ENCODE results near the gene APOL2.

Gene APOL2

DNA sequence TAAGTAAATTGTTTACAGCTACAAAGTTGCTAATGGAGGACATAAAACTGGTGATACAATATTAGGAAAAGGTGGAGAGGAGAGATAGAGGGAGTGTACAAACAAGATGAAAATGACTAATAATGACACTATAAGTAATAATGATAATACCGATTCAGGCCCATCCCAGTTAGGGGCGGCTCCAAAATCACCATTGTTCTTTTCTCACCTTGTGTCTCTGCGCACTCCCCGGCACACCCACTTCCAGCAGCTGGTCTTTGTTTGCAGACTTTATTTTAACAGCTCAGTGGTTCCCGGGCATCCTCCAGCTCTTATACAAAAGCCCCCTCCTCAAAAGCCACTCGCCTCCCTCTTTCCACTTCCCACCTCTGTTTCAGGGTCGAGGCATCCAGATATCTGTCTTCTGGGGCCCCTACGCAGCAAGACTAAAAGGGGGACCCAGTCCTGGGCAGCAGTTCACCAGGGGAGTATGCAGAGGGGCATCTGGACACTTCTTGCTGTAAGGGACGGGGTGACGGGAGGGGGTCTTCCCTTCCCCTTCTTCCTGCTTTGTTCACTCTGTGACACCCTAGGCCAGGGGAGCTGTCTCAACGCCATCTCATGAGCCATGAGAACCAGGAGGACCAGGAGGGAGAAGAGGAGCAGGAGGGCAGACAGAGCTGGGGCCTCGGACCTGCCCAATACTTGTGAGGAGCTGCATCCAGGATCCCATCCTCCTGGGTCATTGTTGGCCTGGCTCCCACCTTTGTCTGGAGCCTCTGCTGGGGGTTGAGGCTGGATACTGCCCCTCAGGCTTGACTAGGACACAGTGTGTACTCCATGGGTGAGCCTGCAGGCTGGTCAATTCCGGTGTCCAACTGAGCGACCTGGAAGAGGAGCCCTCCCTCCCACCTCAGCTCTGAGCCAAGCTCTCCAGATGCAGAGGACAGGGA lies 2.7 kb downstream of the APOL2 start:
- POLR2A ChIA-PET = no interaction called here
- Histone ChIP-seq H3K9me3 (ENCODE audit: control extremely low read depth in 1 of 5, control insufficient read depth in 4 of 5, insufficient read depth in 2 of 5, low read depth in 1 of 5, low read length in 4 of 5) (peaks cover 0 to 3% (median 0%) of the 10 kb centered on the region in 5 experiments), H3K4me3 (ENCODE audit: control insufficient read depth in 1 of 7, extremely low read depth in 1 of 7, insufficient read depth in 4 of 7, low read depth in 2 of 7, low read length in 6 of 7) (no peak overlapping the region), H3K4me1 (ENCODE audit: control extremely low read depth in 1 of 4, control insufficient read depth in 4 of 4, insufficient read depth in 4 of 4, low read length in 3 of 4) (peaks cover 9 to 32% (median 26%) of the 10 kb centered on the region in 4 experiments), H3K27me3 (replicated peaks in 2 of 5; ENCODE audit: control insufficient read depth in 4 of 5, insufficient read depth in 5 of 5, low read length in 4 of 5) (no peaks in the 10 kb centered on the region), H3K36me3 (ENCODE audit: control insufficient read depth in 4 of 4, insufficient read depth in 4 of 4, low read length in 3 of 4) (peaks cover 6 to 41% (median 28%) of the 10 kb centered on the region in 4 experiments), H3K27ac (ENCODE audit: insufficient read depth in 1 of 2, low read depth in 1 of 2, low read length in 2 of 2, poor library complexity in 1 of 2, severe bottlenecking in 2 of 2) (no peak overlapping the region)
- no peak for DNase-seq
- 99% methylated on average over 9 of the region's 14 CpGs for WGBS (ENCODE audit: insufficient coverage)
- CTCF ChIA-PET = interaction anchor here (0.8 to 6.0 kb wide), 9 partner anchors 9 to 50 kb away, joined by 3 to 29 read pairs (median 4); no protein-coding TSS in a partner anchor

GRCh38 chr22:36235585-36235984 lies 3.7 kb downstream of the APOL2 start:
- no peak for DNase-seq
- no CpG with 5 or more reads among the region's 3 CpGs for WGBS (ENCODE audit: insufficient coverage)
- ChIA-PET CTCF (interaction anchor here (1.0 to 6.0 kb wide), 4 partner anchors 8 to 51 kb away, joined by 3 to 29 read pairs (median 8); no protein-coding TSS in a partner anchor), POLR2A (no interaction called here)
- H3K4me3 ChIP-seq (ENCODE audit: control insufficient read depth in 1 of 7, extremely low read depth in 1 of 7, insufficient read depth in 4 of 7, low read depth in 2 of 7, low read length in 6 of 7) = no peak overlapping the region
- H3K27ac ChIP-seq (ENCODE audit: insufficient read depth in 1 of 2, low read depth in 1 of 2, low read length in 2 of 2, poor library complexity in 1 of 2, severe bottlenecking in 2 of 2) = no peak overlapping the region
- no peaks in the 10 kb centered on the region for H3K27me3 ChIP-seq (replicated peaks in 2 of 5; ENCODE audit: control insufficient read depth in 4 of 5, insufficient read depth in 5 of 5, low read length in 4 of 5)
- H3K4me1 ChIP-seq (ENCODE audit: control extremely low read depth in 1 of 4, control insufficient read depth in 4 of 4, insufficient read depth in 4 of 4, low read length in 3 of 4) = peaks cover 9 to 32% (median 26%) of the 10 kb centered on the region in 4 experiments
- peaks cover 6 to 50% (median 33%) of the 10 kb centered on the region in 4 experiments for H3K36me3 ChIP-seq (ENCODE audit: control insufficient read depth in 4 of 4, insufficient read depth in 4 of 4, low read length in 3 of 4)
- peaks cover 0 to 3% (median 0%) of the 10 kb centered on the region in 5 experiments for H3K9me3 ChIP-seq (ENCODE audit: control extremely low read depth in 1 of 5, control insufficient read depth in 4 of 5, insufficient read depth in 2 of 5, low read depth in 1 of 5, low read length in 4 of 5)

GRCh38 chr22:36234919-36235318 lies 4.4 kb downstream of the APOL2 start:
- H3K4me1 ChIP-seq (ENCODE audit: control extremely low read depth in 1 of 4, control insufficient read depth in 4 of 4, insufficient read depth in 4 of 4, low read length in 3 of 4) = peaks cover 9 to 31% (median 26%) of the 10 kb centered on the region in 4 experiments
- no peak for DNase-seq
- ChIA-PET POLR2A (no interaction called here), CTCF (no interaction called here)
- H3K27me3 ChIP-seq (replicated peaks in 2 of 5; ENCODE audit: control insufficient read depth in 4 of 5, insufficient read depth in 5 of 5, low read length in 4 of 5) = no peaks in the 10 kb centered on the region
- peaks cover 0 to 3% (median 0%) of the 10 kb centered on the region in 5 experiments for H3K9me3 ChIP-seq (ENCODE audit: control extremely low read depth in 1 of 5, control insufficient read depth in 4 of 5, insufficient read depth in 2 of 5, low read depth in 1 of 5, low read length in 4 of 5)
- peaks cover 9 to 57% (median 37%) of the 10 kb centered on the region in 4 experiments for H3K36me3 ChIP-seq (ENCODE audit: control insufficient read depth in 4 of 4, insufficient read depth in 4 of 4, low read length in 3 of 4)
- H3K27ac ChIP-seq (ENCODE audit: insufficient read depth in 1 of 2, low read depth in 1 of 2, low read length in 2 of 2, poor library complexity in 1 of 2, severe bottlenecking in 2 of 2) = no peak overlapping the region
- H3K4me3 ChIP-seq (ENCODE audit: control insufficient read depth in 1 of 7, extremely low read depth in 1 of 7, insufficient read depth in 4 of 7, low read depth in 2 of 7, low read length in 6 of 7) = no peak overlapping the region
- 80% methylated on average over 2 of the region's 2 CpGs for WGBS (ENCODE audit: insufficient coverage)

DNA sequence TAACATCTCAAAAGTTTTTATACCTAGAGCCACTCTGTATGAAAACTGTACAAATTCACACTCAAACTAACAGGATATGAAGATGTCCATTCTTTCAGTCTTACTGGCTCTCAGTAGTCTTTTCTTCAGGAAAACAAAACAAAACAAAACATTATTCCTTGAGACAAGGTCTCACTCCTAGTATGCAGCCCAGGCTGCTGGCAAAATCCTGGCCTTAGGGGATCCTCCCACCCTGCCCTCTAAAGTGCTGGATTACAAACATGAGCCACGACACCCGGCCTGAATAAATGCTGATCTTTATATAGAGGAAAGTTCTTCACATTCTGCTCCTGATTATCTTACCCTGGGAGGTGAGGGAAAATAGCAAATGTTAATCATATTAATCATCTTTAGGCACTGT lies 5.1 kb downstream of the APOL2 start:
- ChIA-PET CTCF (interaction anchor here (1.0 to 1.4 kb wide), 2 partner anchors 13 to 109 kb away, joined by 3 read pairs; no protein-coding TSS in a partner anchor), POLR2A (no interaction called here)
- H3K27ac ChIP-seq (ENCODE audit: insufficient read depth in 1 of 2, low read depth in 1 of 2, low read length in 2 of 2, poor library complexity in 1 of 2, severe bottlenecking in 2 of 2) = no peak overlapping the region
- H3K27me3 ChIP-seq (replicated peaks in 2 of 5; ENCODE audit: control insufficient read depth in 4 of 5, insufficient read depth in 5 of 5, low read length in 4 of 5) = no peaks in the 10 kb centered on the region
- no peak overlapping the region for H3K4me3 ChIP-seq (ENCODE audit: control insufficient read depth in 1 of 7, extremely low read depth in 1 of 7, insufficient read depth in 4 of 7, low read depth in 2 of 7, low read length in 6 of 7)
- H3K4me1 ChIP-seq (ENCODE audit: control extremely low read depth in 1 of 4, control insufficient read depth in 4 of 4, insufficient read depth in 4 of 4, low read length in 3 of 4) = peaks cover 9 to 27% (median 23%) of the 10 kb centered on the region in 4 experiments
- no CpG with 5 or more reads among the region's 2 CpGs for WGBS (ENCODE audit: insufficient coverage)
- no peak for DNase-seq
- H3K9me3 ChIP-seq (ENCODE audit: control extremely low read depth in 1 of 5, control insufficient read depth in 4 of 5, insufficient read depth in 2 of 5, low read depth in 1 of 5, low read length in 4 of 5) = peaks cover 0 to 3% (median 0%) of the 10 kb centered on the region in 5 experiments
- peaks cover 9 to 62% (median 38%) of the 10 kb centered on the region in 4 experiments for H3K36me3 ChIP-seq (ENCODE audit: control insufficient read depth in 4 of 4, insufficient read depth in 4 of 4, low read length in 3 of 4)

GRCh38 chr22:36233796-36234195 lies 5.5 kb downstream of the APOL2 start:
- ChIA-PET POLR2A (no interaction called here), CTCF (interaction anchor here (1.0 to 1.4 kb wide), 2 partner anchors 13 to 109 kb away, joined by 3 read pairs; no protein-coding TSS in a partner anchor)
- WGBS (ENCODE audit: insufficient coverage) = 100% methylated on average over 3 of the region's 7 CpGs
- H3K27me3 ChIP-seq (replicated peaks in 2 of 5; ENCODE audit: control insufficient read depth in 4 of 5, insufficient read depth in 5 of 5, low read length in 4 of 5) = no peaks in the 10 kb centered on the region
- DNase-seq = no peak
- H3K27ac ChIP-seq (ENCODE audit: insufficient read depth in 1 of 2, low read depth in 1 of 2, low read length in 2 of 2, poor library complexity in 1 of 2, severe bottlenecking in 2 of 2) = no peak overlapping the region
- peaks cover 9 to 65% (median 39%) of the 10 kb centered on the region in 4 experiments for H3K36me3 ChIP-seq (ENCODE audit: control insufficient read depth in 4 of 4, insufficient read depth in 4 of 4, low read length in 3 of 4)
- H3K9me3 ChIP-seq (ENCODE audit: control extremely low read depth in 1 of 5, control insufficient read depth in 4 of 5, insufficient read depth in 2 of 5, low read depth in 1 of 5, low read length in 4 of 5) = peaks cover 0 to 3% (median 0%) of the 10 kb centered on the region in 5 experiments
- peaks cover 9 to 26% (median 21%) of the 10 kb centered on the region in 4 experiments for H3K4me1 ChIP-seq (ENCODE audit: control extremely low read depth in 1 of 4, control insufficient read depth in 4 of 4, insufficient read depth in 4 of 4, low read length in 3 of 4)
- H3K4me3 ChIP-seq (ENCODE audit: control insufficient read depth in 1 of 7, extremely low read depth in 1 of 7, insufficient read depth in 4 of 7, low read depth in 2 of 7, low read length in 6 of 7) = no peak overlapping the region

DNA sequence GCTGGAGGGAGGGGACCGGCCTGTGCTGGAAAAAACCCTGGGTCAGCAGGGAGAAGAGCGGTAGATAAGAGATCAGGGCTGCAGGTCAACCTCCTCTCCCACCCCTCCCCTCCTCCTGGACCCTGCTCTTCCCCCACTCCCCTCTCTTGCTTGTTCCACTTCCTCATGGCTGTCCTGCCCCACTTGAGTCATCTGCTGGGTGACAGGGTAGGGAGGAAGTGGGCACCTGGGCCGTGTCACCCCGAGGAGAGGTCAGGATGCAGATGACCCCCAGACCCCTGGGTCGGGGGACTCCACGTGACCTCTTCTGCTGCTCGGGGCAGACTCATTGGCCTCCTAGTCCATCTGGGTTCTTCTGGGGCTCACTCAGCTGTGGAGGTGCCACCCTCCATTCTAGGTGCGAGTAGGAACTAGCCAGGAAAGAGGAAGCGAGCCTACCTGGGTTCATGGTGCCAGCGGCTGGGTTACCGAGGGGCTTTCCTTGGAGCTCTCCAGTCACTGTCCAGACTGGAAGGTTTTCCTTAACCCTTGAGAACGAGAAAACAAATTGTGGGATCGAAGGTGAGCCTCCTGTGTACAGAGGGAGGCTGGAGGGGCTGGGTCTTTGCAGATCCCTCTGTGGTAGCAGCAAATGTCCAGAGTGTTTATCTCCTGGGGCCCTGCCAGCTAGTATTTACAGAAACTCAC lies 6.5 kb downstream of the APOL2 start:
- H3K27ac ChIP-seq (ENCODE audit: insufficient read depth in 1 of 2, low read depth in 1 of 2, low read length in 2 of 2, poor library complexity in 1 of 2, severe bottlenecking in 2 of 2) = no peak overlapping the region
- POLR2A ChIA-PET = no interaction called here

More for the DNA sequence above, 6.5 kb downstream of the APOL2 start:
- WGBS (ENCODE audit: insufficient coverage) = 81% methylated on average over 10 of the region's 13 CpGs
- Histone ChIP-seq H3K9me3 (ENCODE audit: control extremely low read depth in 1 of 5, control insufficient read depth in 4 of 5, insufficient read depth in 2 of 5, low read depth in 1 of 5, low read length in 4 of 5) (peaks cover 0 to 3% (median 0%) of the 10 kb centered on the region in 5 experiments), H3K4me1 (ENCODE audit: control extremely low read depth in 1 of 4, control insufficient read depth in 4 of 4, insufficient read depth in 4 of 4, low read length in 3 of 4) (peaks cover 2 to 16% (median 12%) of the 10 kb centered on the region in 4 experiments), H3K36me3 (ENCODE audit: control insufficient read depth in 4 of 4, insufficient read depth in 4 of 4, low read length in 3 of 4) (peaks cover 9 to 74% (median 43%) of the 10 kb centered on the region in 4 experiments), H3K27me3 (replicated peaks in 2 of 5; ENCODE audit: control insufficient read depth in 4 of 5, insufficient read depth in 5 of 5, low read length in 4 of 5) (no peaks in the 10 kb centered on the region), H3K4me3 (ENCODE audit: control insufficient read depth in 1 of 7, extremely low read depth in 1 of 7, insufficient read depth in 4 of 7, low read depth in 2 of 7, low read length in 6 of 7) (no peak overlapping the region)
- DNase-seq = no peak
- CTCF ChIA-PET = interaction anchor here (0.8 to 1.4 kb wide), 3 partner anchors 10 to 108 kb away, joined by 3 read pairs; no protein-coding TSS in a partner anchor

Measured in common myeloid progenitor, CD34-positive (primary cell).